Measurements from ENCODE around the gene SLIT3. TPM values are rescaled to one million over a fixed set of nuclear protein-coding genes. Genes with fewer than 3 reads are reported as not detected.
A peak's percentile ranks its signal among the peaks of the same experiment; 100 is the strongest.
"Not testable (repeated sequence)": the region's sequence is repeated elsewhere in the genome, so short reads cannot be mapped to it uniquely, and the experiment has no call there.

Gene SLIT3
- polyA plus RNA-seq, 3 donors, result 49.7 to 63.8 (median 49.7) TPM

DNA sequence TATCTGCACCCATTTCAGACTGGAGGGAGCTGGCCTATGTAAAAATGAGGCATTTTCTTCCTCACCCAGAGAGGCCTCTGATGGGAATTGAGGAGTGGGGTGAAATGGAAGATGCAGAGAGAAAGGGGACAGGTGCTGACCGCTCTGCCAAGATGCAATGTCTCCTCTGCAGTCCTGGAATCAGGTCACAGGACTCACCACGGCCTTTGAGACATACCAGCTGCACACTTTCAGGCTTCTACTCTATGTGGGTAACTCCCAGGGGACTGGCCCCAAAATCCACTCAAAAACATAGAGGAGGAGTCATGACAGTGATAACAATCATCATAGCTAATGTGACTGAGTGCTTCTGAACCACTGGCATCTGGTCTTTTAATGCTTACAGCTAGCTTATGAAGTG is 558.6 kb downstream of the SLIT3 start:
- DNase-seq (ENCODE audit: extremely low read depth in 1 of 11, low read depth in 9 of 11, low spot score in 4 of 11), result not testable (repeated sequence)

DNA sequence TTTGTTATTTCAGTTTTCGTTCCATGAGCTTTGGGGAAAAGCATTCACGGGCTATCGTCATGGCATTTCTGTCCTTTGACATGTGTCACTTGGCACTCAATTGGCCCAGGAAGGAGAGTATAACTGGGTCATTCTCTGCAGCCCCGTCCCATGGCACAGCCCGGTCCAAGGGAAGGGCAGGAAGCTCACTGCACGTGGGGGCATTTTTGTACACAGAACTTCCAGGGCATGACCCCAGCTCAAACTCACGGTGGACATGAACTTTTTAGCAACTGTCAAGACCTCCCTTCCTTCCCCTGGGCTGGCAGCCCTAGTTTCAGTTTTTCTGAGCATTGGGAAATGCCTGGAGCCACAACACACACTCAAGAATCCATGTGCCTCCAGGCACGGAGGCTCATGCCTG is 560.1 kb downstream of the SLIT3 start:
- DNase-seq (ENCODE audit: extremely low read depth in 1 of 11, low read depth in 9 of 11, low spot score in 4 of 11), result no peak

DNA sequence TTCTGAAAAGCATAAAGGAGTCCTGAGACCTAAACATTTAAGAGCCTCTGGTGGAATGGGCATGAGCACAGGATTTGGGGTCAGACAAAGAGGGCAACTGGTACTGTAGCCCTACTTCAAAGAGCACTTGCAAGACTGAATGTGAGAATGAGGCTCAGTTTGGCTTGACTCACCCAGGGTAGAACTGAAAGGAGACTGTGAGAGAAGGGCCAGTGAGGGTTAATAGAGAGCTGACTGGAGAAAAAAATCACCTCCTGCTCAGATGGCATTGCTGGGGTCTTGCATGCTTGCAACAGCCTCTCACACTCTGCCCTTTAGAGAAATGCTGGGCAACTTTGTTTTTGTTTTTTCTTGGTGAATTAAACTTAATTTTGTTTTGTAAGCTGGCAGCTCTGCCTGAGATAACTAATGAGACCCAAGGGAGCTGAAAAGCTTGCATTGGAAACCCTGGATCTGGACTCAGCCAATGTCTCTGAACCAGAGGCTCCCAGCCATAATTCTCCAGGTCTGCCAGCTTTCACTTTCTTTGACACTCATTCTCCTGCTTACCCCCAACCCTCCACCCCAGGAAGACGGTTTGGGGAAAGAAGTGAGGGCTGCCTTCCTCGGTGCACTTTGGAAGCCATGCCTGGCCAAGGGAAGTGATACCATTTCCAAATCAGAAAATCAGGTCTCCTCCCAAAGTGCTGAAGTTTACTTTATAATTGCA is 560.7 kb downstream of the SLIT3 start:
- DNase-seq (ENCODE audit: extremely low read depth in 1 of 11, low read depth in 9 of 11, low spot score in 4 of 11), result no peak

GRCh38 chr5:168737066-168737465 is 563.9 kb downstream of the SLIT3 start:
- no peak for DNase-seq (ENCODE audit: extremely low read depth in 1 of 11, low read depth in 9 of 11, low spot score in 4 of 11)

DNA sequence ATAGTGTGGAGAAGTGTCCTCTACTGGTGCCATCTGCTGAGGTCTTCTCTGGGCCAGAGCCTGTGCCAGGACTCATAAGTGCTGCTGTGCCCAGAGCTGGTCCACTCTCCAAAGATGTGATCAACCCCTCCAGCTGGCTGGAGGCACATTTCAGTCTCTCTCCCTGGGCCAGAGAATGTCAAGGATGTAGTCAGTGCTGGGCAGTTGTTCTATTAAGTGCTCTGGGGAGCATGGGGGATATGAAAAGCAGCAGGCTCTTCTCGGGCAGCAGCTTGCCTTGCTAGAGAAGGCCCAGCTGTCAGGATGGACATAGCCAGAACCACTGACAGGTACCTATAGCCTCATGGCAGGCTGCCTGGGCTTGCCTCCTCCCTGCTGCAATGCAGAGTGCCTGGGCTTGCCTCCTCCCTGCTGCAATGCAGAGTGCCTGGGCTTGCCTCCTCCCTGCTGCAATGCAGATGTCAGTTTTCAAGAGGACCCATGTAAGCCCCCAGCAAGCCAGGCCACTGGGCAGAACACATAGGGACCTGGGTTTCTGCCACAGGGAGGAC is 564.6 kb downstream of the SLIT3 start:
- DNase-seq (ENCODE audit: extremely low read depth in 1 of 11, low read depth in 9 of 11, low spot score in 4 of 11), result no peak

DNA sequence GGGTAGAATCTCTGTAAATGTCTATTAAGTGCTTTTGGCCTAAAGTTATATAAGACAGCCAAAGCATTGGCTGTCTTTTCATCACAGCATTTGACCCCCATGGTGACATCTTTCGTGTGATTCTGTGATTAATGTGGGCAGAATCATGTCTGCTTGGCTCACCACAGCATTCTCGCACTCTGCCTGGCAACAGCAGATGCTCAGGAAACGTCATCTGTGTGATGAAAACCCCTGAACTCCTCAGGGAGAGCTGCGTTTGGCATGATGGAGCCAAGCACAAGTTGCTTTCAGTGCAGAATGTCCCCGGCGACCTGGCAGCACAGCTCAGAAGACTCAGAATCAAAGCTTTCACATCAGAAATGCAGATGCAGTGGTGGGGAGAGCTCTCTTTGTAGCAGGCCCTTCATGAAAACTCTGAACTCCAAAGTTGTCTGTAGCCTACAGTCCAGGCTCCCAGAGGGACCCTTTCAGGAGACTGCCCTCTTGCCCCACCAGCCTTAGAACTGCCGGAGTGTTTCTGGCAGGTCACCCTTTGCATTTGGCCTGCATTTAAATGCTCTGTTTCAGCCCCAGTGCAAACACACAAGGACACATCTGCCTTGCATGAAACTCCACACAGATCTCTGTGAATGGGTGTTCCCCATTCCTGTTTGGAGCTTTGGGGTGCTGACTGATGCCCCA is 566.2 kb downstream of the SLIT3 start:
- DNase-seq (ENCODE audit: extremely low read depth in 1 of 11, low read depth in 9 of 11, low spot score in 4 of 11), result no peak

GRCh38 chr5:168734119-168734518 is 566.8 kb downstream of the SLIT3 start:
- no peak for DNase-seq (ENCODE audit: extremely low read depth in 1 of 11, low read depth in 9 of 11, low spot score in 4 of 11)

DNA sequence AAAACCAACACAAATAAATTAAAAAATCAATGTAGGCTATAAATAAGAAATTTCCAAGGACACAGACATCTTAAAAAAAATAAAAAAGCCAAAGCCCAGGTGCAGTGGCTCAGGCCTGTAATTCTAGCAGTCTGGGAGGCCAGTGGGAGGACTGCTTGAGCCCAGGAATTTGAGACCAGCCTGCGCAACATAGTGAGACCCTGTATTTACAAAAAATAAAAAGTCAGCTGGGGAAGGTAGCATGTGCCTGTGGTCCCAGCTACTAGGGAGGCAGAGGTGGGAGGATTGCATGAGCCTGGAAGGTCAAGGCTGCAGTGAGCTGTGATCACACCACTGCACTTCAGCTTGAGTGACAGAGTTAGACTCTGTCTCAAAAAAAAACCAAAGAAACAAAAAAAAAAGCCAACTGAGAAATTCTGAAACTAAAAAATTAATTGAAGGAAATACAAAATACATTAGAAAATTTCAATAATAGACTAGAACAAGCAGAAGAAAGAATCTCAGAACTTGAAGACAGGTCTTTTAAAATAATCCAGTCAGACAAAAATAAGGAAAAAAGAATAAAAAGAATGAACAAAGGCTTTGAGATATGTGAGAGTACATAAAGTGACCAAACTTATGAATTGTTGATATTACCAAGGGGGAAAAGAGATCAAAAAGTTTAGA is 572.3 kb downstream of the SLIT3 start:
- DNase-seq (ENCODE audit: extremely low read depth in 1 of 11, low read depth in 9 of 11, low spot score in 4 of 11), result peak in 2 of 11 donors; percentile 3 to 21

- no peak for DNase-seq (ENCODE audit: extremely low read depth in 1 of 11, low read depth in 9 of 11, low spot score in 4 of 11)
Observed at GRCh38 chr5:168727547-168727946, 573.4 kb downstream of the SLIT3 start.

- DNase-seq (ENCODE audit: extremely low read depth in 1 of 11, low read depth in 9 of 11, low spot score in 4 of 11), result no peak
Observed at GRCh38 chr5:168726342-168726741, 574.6 kb downstream of the SLIT3 start.

- DNase-seq (ENCODE audit: extremely low read depth in 1 of 11, low read depth in 9 of 11, low spot score in 4 of 11), result no peak
Observed at GRCh38 chr5:168724227-168724626, 576.7 kb downstream of the SLIT3 start.

- DNase-seq (ENCODE audit: extremely low read depth in 1 of 11, low read depth in 9 of 11, low spot score in 4 of 11), result no peak
Observed at GRCh38 chr5:168723037-168723436, 577.9 kb downstream of the SLIT3 start.

DNA sequence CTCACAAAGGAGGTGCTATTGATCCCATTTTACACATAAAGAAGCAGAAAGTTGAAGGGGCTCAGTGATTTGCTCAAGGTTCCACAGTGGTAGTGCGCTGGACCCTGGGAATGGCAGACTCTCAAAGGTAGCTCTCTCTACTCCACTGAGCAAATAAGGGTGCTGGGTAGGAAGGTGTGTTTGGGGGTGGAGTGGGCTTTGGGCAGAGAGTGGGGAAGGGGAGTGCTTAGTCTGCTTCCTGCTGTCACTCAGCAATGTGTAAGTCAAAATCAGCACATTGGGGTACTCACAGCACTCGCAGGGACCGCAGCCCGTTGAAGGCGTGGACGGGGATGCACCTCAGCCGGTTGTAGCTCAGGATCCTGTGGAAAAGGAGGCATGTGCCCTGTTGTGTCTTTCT is 579.0 kb downstream of the SLIT3 start:
- no peak for DNase-seq (ENCODE audit: extremely low read depth in 1 of 11, low read depth in 9 of 11, low spot score in 4 of 11)

- DNase-seq (ENCODE audit: extremely low read depth in 1 of 11, low read depth in 9 of 11, low spot score in 4 of 11), result no peak
Observed at GRCh38 chr5:168721002-168721753, 579.8 kb downstream of the SLIT3 start.

DNA sequence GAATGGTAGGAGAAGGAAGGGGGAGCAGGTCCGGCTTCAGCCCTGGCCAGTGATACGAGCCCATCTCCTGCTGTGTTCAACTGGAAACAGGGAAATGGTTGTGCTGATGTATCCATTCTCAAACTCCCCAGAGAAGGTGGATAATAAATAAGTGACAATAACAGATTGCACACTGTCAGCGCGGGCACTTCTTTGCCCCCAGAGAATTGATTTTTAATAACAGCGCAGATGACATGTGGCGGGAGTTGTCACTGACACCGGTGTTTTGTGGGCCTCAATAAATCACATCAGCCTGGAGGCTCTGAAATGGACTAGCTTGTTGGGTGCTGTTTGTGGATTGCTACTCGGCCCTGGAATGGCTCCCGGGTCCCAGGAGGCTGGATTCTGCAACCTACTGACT is 580.4 kb downstream of the SLIT3 start:
- DNase-seq (ENCODE audit: extremely low read depth in 1 of 11, low read depth in 9 of 11, low spot score in 4 of 11), result no peak

GRCh38 chr5:168714046-168714445 is 586.9 kb downstream of the SLIT3 start:
- no peak for DNase-seq (ENCODE audit: extremely low read depth in 1 of 11, low read depth in 9 of 11, low spot score in 4 of 11)

- DNase-seq (ENCODE audit: extremely low read depth in 1 of 11, low read depth in 9 of 11, low spot score in 4 of 11), result no peak
Observed at GRCh38 chr5:168713051-168713450, 587.9 kb downstream of the SLIT3 start.

DNA sequence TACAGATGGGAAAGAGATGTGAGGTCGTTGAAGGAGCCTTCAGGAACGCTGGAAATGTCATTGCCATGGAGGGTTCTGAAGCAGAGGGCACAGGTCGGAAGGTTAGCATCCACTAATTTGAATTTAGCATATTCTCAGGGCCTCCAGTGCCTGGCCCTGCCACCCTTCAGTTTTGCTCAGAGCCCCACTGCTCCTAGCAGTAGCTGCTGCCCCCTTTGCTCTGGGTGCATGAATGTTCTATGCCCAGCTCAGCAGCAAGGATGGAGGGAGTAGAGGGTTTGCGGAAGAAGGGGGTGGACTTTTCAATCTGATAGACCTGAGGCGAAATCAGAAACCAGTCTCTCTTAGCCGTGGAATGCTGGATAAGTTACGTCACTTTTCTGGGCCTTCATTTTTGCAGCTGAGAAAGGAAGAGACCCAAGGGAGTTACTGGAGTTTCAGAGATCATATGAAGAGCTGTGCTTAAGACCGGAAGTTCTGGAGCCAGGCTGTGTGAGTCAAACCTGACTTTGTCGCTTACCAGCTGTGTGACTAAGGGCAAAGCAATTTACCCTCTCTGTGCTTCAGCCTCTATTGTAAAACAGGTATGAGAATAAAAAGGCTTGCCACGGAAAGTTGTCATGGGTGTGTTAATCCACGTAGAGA is 588.5 kb downstream of the SLIT3 start:
- DNase-seq (ENCODE audit: extremely low read depth in 1 of 11, low read depth in 9 of 11, low spot score in 4 of 11), result no peak

DNA sequence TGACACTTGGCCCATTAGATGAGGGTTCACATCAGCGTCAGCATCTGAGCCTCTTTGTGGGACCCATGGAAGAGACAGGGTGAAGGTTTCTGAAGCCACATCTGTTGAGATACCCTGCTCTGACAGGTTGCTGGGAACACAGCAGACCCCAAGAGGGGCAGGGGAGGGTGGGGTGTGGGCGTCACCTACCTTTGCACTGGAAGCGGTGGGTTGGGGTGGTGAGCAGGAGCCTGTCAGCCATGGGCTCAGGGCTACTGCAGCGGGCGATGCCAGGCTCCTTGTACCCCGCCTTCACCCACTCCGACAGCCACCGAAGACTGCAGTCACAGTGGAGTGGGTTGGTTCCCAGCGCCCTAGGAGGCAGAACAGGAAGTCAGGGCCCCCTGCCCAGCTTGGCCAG is 590.2 kb downstream of the SLIT3 start:
- DNase-seq (ENCODE audit: extremely low read depth in 1 of 11, low read depth in 9 of 11, low spot score in 4 of 11), result no peak
